Heart right ventricle (tissue), 16 donors: Measurements from ENCODE around the gene CDK14. TPM values are rescaled to one million over a fixed set of nuclear protein-coding genes. Genes with fewer than 3 reads are reported as not detected.
A peak's percentile ranks its signal among the peaks of the same experiment; 100 is the strongest.

Experiments used
- ATAC-seq, 8 donors: fragments of 200-7000 bp; cut with Tn5 transposase; one replicate each; pipeline ENCODE4 v1.9.1; 2020; ENCODE audit warnings: mild to moderate bottlenecking in 8 of 8, moderate library complexity in 8 of 8, moderate number of reproducible peaks in 1 of 8
- DNase-seq, 2 donors: peaks; one replicate each; pipeline ENCODE4 v3.0.0-alpha.2; 2020
- H3K27ac ChIP-seq, 10 donors: fragments of 200-600 bp; sonication (generic) in 2 of 10; one replicate each; pipeline versions ENCODE4 v1.5.0 to v1.8.0; 2020 to 2022; ENCODE audit warnings: mild to moderate bottlenecking in 3 of 10
- H3K27me3 ChIP-seq, 7 donors: fragments of 200-600 bp; one replicate each; pipeline ENCODE4 v1.8.0; 2021 to 2022; ENCODE audit warnings: mild to moderate bottlenecking in 2 of 7
- H3K36me3 ChIP-seq, 9 donors: fragments of 200-600 bp; sonication (generic) in 1 of 9; one replicate each; pipeline versions ENCODE4 v1.5.0 to v1.8.0; 2020 to 2022; ENCODE audit warnings: mild to moderate bottlenecking in 2 of 9
- H3K4me1 ChIP-seq, 9 donors: fragments of 200-600 bp; sonication (generic) in 1 of 9; one replicate each; pipeline versions ENCODE4 v1.5.0 to v1.8.0; 2020 to 2022; ENCODE audit warnings: mild to moderate bottlenecking in 4 of 9
- H3K4me3 ChIP-seq, 10 donors: fragments of 200-600 bp; sonication (generic) in 2 of 10; one replicate each; pipeline versions ENCODE4 v1.5.0 to v1.8.0; 2020 to 2022; ENCODE audit warnings: mild to moderate bottlenecking in 7 of 10, moderate library complexity in 2 of 10
- H3K9me3 ChIP-seq, 11 donors: fragments of 200-600 bp in 10 of 11; sonication (generic) in 2 of 11; one replicate each; pipeline versions ENCODE4 v1.5.0 to v1.8.0; 2013 to 2022; ENCODE audit warnings: mild to moderate bottlenecking in 2 of 11, control low read depth in 1 of 11, moderate library complexity in 1 of 11
- CTCF ChIP-seq, 9 donors: fragments of 200-600 bp; sonication (generic) in 2 of 9; IDR thresholded peaks; one replicate each; pipeline versions ENCODE4 v1.5.0 to v1.8.0; 2021 to 2022; ENCODE audit warnings: antibody characterized with exemption in 9 of 9, mild to moderate bottlenecking in 5 of 9, moderate library complexity in 1 of 9
- WGBS, 2 donors: extraction: QIAGEN DNeasy Blood & Tissue Kit; methylation state at CpG; one replicate each; pipeline ENCODE4 v1.1.7; 2013; ENCODE audit warnings: inconsistent platforms in 1 of 2; 5-methylcytosine and 5-hydroxymethylcytosine counted together
- intact Hi-C, 10 donors: fragments of 100-400 bp; cut with DNase I; formaldehyde crosslinking; loops; one replicate each; pipeline versions ENCODE4 v1.11.1 to v1.14.2; 2022
- polyA plus RNA-seq, 2 donors: library from polyadenylated mRNA; stranded (reverse); fragments of 200-250 nt; gene quantifications; one replicate each; pipeline ENCODE4 v1.2.3, GENCODE V29; 2013
- total RNA-seq, 10 donors: library from RNA; stranded (reverse); fragmentation: NEBNext Ultra II Directional in 3 of 10; extraction: Animal tissue kit (Norgen Biotek cat#: 25700) in 3 of 10; gene quantifications; one replicate each; pipeline versions ENCODE4 v1.2.1 to v1.2.4, GENCODE V29; 2021 to 2023
- donor health status: Arrhythmogenic right ventricular cardiomyopathy.
- donor health status: ischemic (EF 13 %, LVEDD 7.1; RV severe dilation, severe dysfunction).
- donor health status: healthy with polysubstance abuse.
- donor health status: DM: no; HTN: yes; CAD: no.
- donor health status: DM: no; HTN: no; CAD: no.
- donor health status: ischemic (EF 25% LVEDD 6.9; RV normal size, moderate dysfunction).
- donor health status: ischemic (EF 25% LVEDD 5.7; RV mildly dilated, moderate dysfunction).
- donor health status: healthy.
- donor health status: DM: yes; HTN: yes; CAD: no.
- donor health status: Ischemic cardiomyopathy.
- donor health status: ischemic (EF 35%, LVEDD 5.7; RV mildly dilated, moderate dysfunction).
- donor health status: nonischemic (EF 11% LVEDD 7.7; RV severe dilation, severe dysfunction).
- donor health status: DM: yes; HTN: yes; CAD: no.
- donor health status: PGD.
- donor health status: ischemic (EF 29% LVEDD 5.4; RV normal size, mild dysfunction).
- donor health status: nonischemic (EF 23%, LVEDD 6.1; RV moderate dilation, normal function).

Gene CDK14
- total and polyA plus RNA-seq, 12 donors: 3.9 to 36.5 (median 21.4) TPM

GRCh38 chr7:90738249-90738648 lies 142.1 kb downstream of the CDK14 start:
- TF ChIP-seq CTCF (IDR thresholded peaks at IDR 0.05): no peak
- no peak overlapping the region for H3K27ac ChIP-seq
- intact Hi-C loops: no loop called here
- H3K4me1 ChIP-seq: peaks cover 0 to 15% (median 0%) of the 10 kb centered on the region in 9 donors
- peaks cover 0 to 15% (median 0%) of the 10 kb centered on the region in 11 donors for H3K9me3 ChIP-seq
- H3K4me3 ChIP-seq: no peak overlapping the region
- peak in 1 of 8 donors; percentile 84 for ATAC-seq
- no peak for DNase-seq
- 41 to 71% methylated on average over 3 of the region's 3 CpGs for WGBS, 2 donors
- peaks cover 0 to 12% (median 0%) of the 10 kb centered on the region in 9 donors for H3K36me3 ChIP-seq
- H3K27me3 ChIP-seq: no peaks in the 10 kb centered on the region

GRCh38 chr7:90739716-90740115 lies 143.6 kb downstream of the CDK14 start:
- intact Hi-C loops: no loop called here
- TF ChIP-seq CTCF (IDR thresholded peaks at IDR 0.05): no peak
- H3K4me3 ChIP-seq: no peak overlapping the region
- no peak overlapping the region for H3K27ac ChIP-seq
- ATAC-seq (no peak), DNase-seq (no peak)
- peaks cover 0 to 11% (median 0%) of the 10 kb centered on the region in 9 donors for H3K36me3 ChIP-seq
- H3K9me3 ChIP-seq: peaks cover 0 to 1% (median 0%) of the 10 kb centered on the region in 11 donors
- peaks cover 0 to 15% (median 0%) of the 10 kb centered on the region in 9 donors for H3K4me1 ChIP-seq
- H3K27me3 ChIP-seq: no peaks in the 10 kb centered on the region
- WGBS, 2 donors: 72 to 80% methylated on average over 2 of the region's 2 CpGs

GRCh38 chr7:90740386-90740785 lies 144.3 kb downstream of the CDK14 start:
- ATAC-seq: no peak
- no peak for DNase-seq
- no peak overlapping the region for H3K27ac ChIP-seq
- WGBS, 2 donors: 87 to 89% methylated on average over 3 of the region's 3 CpGs
- H3K9me3 ChIP-seq: no peaks in the 10 kb centered on the region
- no peak overlapping the region for H3K4me3 ChIP-seq
- no peak for TF ChIP-seq CTCF (IDR thresholded peaks at IDR 0.05)
- peaks cover 0 to 4% (median 0%) of the 10 kb centered on the region in 9 donors for H3K36me3 ChIP-seq
- no peaks in the 10 kb centered on the region for H3K27me3 ChIP-seq
- H3K4me1 ChIP-seq: peaks cover 0 to 15% (median 0%) of the 10 kb centered on the region in 9 donors
- intact Hi-C loops: no loop called here

GRCh38 chr7:90743626-90744025 lies 147.5 kb downstream of the CDK14 start:
- Histone ChIP-seq H3K4me3 (no peak overlapping the region), H3K4me1 (peaks cover 0 to 6% (median 0%) of the 10 kb centered on the region in 9 donors), H3K27me3 (no peaks in the 10 kb centered on the region), H3K9me3 (no peaks in the 10 kb centered on the region), H3K36me3 (no peaks in the 10 kb centered on the region), H3K27ac (no peak overlapping the region)
- WGBS, 2 donors: 48 to 52% methylated on average over 1 of the region's 1 CpG
- intact Hi-C loops: no loop called here
- TF ChIP-seq CTCF (IDR thresholded peaks at IDR 0.05): no peak
- ATAC-seq (no peak), DNase-seq (no peak)
